SK-MEL-5 (cell line): ENCODE data around the gene SLX4IP. TPM values are rescaled to one million over a fixed set of nuclear protein-coding genes. Genes with fewer than 3 reads are reported as not detected.

Experiments
- DNase-seq: peaks from one replicate; pipeline ENCODE4 v3.0.0-alpha.2; 2016; ENCODE audit warnings: low read depth, low spot score
- in situ Hi-C: cut with HindIII; loops from 2 replicates; pipeline ENCODE4 v1.10.0; 2016; ENCODE audit warnings: low sequenced_read_pairs, high pct_unique_total_duplicates, low pct_unique_long_range_greater_than_20kb
- total RNA-seq: library from RNA; depleted of rRNA; stranded (reverse); fragments of >200 nt; shearing (Covaris generic); gene quantifications from 2 replicates; pipeline ENCODE4 v1.2.3, GENCODE V29; 2014

SLX4IP gene
- total RNA-seq, 1 experiment from 2014 or later: 6.4 TPM

DNA sequence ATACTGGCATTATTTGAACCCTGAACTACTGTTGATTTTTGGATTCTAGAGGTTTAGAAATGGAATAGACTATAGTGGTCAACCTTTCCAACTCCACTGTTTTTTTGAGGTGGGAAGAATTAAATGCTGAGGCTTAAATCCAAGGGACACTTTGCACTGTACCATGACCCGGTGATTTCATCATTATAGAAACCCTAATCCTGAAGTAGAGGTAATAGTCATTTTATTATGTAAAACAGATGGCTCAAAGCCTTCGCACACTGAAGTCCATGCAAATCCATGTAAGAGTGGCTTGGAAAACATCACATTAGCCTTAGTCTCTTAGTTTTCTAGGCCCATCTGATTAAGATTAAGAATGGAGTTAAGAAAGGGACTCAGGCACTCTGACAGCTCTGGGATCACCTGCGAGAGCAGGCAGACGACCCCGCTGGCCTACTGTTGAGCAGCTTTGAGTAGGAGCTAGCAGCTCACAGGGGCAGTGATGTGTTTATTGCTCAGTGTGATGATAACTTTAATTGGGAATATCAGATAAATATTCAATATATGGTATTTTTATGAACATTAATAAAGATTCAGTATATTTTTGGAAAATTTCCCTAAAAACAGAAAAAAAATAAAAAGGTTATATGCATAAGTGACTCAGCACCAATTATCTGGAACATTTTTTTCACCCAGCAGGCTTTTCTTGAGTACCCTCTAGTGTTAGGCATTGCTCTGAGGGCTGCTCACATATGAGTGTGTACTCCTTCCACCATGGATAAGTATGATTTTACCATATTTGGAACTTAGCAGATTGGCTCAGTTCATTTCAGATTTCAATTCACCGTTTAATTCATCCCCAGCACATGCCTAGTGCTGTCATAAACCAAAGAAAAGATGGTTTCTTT is 13.4 kb downstream of the SLX4IP start:
- no peak for DNase-seq
- in situ Hi-C loops: no loop called here

DNA sequence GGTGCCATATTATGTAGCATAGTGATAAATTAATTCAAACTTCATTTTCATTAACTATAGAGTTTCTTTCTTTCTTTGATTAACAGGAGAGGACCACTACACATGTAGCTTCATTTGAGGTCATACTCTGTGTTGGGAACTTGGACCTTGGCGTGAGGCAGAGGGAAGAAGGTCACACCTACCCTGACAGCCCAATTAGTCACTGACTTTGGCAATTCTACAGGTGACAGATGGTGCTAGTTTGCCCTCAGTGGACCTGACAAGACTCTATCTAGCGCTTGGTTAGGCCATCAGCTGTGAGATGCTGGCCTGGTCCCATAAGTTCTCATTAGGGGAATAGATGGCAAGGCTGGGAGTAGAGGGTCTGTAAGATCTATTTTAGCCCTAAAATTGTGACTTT is 14.2 kb downstream of the SLX4IP start:
- in situ Hi-C loops: no loop called here
- DNase-seq: no peak

DNA sequence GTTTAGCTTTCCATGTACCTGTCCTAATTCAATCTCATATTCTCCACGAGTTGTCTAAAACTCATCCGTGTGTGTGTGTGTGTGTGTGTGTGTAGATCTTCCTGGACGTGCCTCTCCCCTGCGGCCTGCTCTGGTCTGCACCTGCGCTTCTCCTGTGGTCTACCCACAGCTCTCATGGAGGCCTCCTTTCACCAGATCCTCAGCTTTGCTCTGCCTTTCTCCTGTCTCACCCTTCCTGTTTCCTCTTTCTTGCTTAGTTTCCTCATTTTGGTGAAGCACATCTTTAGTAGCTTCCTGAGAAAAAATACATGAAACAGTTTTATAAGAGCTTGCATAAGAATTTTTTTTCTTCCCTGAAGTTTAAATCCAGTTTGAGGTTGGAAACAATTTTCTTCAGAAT is 18.1 kb downstream of the SLX4IP start:
- no peak for DNase-seq
- in situ Hi-C loops: no loop called here

DNA sequence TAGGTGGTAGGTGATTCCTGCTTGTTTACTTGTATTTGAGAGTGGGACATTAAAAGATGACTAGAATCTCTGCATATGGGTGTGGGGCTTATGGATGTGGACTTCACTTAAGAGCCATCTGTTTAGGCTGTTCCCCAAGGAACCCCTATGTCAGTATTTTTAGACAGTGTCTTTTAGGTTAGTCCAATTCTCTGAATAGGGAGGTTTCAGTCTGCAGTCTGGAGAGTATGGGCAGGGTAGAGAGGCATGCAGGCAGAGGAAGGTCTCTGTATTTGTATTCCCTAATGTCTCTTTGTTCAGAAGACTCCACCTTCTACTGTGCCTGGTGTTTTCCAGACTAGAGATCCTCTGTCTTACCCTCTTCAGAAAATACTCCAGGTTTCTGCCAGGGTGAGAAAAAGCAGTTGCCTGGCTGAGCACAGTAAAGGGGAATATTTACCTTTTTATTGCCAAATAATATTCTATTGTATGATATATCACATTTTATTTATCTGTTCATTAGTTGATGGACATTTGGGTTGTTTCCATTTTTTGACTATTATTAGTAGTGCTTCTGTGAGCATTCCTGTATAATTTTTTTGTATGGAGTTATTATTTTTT is 19.1 kb downstream of the SLX4IP start:
- peak; percentile 49 for DNase-seq
- in situ Hi-C loops: no loop called here

DNA sequence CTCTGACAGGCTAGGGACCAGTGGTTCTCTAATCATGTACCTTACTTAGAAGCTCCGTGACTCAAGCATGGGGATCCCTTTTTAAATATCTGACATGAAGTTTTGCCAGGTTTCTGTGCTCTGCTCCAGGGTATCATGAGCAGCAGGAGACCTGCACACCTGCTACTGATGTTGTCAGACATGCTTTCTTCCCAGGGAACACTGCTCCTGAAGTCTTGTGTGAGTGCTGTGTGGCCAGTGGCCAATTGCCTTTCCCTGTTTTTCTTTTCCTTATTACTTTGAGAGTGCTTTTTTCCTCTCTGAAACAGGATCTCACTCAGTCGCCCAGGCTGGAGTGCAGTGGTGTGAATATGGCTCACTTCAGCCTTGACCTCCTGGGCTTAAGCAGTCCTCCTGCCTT is 26.4 kb downstream of the SLX4IP start:
- in situ Hi-C loops: no loop called here

DNA sequence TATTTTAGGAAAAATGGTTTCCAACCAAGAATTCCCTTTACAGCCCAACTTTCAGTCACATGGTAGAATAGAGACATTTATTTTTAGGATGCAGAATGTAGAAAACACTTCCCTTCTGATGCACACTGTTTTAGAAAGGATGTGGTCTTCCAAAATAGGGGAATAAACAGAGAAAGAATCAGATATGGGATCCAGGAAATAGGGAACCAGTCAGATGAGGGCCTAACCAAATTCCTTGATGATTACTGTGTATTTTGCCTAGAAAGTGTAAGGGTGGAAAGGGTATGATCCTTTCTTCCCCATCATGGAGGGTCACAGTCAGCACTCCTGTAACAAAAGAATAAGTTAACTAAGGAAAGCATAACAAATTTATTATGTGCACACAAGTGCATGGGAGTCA is 27.4 kb downstream of the SLX4IP start:
- DNase-seq: peak; percentile 34
- in situ Hi-C loops: no loop called here

More for the DNA sequence above, 26.4 kb downstream of the SLX4IP start:
- no peak for DNase-seq

DNA sequence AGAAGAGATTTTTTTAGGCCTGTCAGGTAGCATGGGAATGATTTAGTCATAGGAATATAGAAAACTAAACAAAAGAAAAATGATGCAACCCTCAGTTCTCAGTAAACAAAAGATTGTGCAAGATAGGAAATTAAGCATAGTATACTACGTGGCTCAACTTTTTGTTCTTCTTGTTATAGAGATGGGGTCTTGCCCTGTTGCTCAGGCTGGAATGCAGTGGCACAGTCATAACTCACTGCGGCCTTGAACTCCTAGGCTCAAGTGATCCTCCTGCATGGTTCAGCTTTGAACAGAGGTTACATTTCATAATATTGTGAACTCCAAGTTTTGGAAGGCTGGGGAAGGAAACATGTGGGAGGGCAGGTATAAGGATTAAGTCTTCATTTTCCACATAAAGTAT is 28.5 kb downstream of the SLX4IP start:
- DNase-seq: no peak
- in situ Hi-C loops: no loop called here

DNA sequence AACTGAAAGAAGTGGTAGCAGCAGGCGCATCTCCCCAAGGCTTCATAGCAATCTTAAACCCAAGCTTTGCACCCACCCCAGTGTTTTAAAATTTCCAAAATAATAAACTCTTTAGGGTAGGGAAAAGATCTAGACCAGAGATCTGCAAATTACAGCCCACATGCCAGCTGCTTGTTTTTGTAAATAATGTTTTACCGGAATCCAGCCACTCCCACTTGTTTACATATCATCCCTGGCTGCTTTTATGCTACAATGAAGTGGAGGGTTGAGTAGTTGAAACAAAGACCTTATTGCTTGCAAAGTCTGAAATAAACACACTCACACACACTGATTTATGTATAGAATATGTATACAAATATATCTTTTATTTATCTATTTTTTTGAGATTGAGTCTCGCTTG is 30.0 kb downstream of the SLX4IP start:
- no peak for DNase-seq
- in situ Hi-C loops: no loop called here

DNA sequence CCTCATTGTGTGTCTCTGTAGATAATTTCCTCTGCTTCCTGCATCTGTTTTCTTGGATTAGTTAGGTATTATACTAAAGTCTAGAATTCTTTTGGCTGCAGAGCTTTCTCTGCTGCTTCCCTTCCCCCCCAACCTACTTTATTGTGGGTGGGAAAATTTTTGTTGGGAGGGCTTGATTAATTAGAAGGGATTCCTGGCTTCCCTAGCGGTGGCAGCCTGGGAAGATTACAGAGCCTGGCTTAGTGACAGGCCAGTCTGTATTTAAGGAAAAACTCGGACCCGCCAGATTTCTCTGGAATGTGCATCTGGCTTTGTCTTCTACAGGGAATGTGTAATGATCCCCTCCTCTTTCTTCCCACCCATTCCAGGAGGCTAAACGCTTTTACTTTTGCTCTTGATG is 31.2 kb downstream of the SLX4IP start:
- in situ Hi-C loops: no loop called here
- DNase-seq: peak; percentile 35

DNA sequence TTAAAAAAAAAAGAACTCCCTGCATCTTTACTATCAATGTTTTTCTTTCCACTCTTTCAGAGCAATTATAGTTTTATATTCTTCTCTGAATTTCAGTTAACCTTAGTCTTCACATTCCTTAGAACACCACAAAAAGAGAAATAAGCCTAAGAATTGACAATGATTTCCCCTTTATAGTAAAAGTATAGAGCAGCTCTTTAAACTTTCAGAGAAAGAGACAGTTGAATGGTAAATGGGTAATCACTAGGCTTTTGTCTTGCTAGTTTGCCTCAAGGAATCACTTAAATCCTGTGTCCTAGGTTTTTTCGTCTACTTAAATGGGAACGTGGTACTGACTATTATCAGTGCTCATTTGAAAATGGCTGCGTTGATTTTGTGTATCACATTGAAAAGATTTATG is 31.8 kb downstream of the SLX4IP start:
- DNase-seq: peak; percentile 92
- in situ Hi-C loops: no loop called here

DNA sequence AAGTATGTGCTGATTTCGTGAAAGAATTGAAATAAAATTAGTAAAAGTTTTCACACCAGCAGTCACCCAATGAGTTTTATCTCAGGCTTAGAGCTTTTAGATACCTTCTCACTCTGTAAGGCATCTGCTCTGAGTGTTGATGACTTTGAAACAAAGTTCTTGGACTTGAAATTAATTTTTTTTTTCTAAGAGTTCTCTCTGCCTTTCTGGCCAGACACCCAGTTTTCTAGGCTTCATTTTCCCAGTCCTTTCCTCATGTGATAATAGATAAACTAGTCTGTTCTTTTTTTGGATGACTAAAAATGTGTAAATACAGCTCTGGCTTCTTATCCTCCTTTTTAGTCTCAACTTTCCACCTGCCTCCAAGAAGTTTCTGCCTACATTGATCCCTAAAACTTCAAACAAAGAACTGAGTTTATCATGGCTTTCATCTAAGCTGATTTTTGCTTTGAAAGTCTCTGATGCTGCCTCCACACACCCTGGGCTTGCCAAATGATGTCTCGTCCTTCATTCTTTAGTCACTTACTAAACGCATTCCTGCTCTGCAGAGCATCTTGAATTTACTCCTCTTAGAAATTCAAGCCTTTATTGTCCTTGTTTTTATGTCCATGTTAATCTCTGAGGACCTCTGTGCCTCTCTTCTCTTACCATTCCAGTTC is 32.7 kb downstream of the SLX4IP start:
- in situ Hi-C loops: no loop called here

DNA sequence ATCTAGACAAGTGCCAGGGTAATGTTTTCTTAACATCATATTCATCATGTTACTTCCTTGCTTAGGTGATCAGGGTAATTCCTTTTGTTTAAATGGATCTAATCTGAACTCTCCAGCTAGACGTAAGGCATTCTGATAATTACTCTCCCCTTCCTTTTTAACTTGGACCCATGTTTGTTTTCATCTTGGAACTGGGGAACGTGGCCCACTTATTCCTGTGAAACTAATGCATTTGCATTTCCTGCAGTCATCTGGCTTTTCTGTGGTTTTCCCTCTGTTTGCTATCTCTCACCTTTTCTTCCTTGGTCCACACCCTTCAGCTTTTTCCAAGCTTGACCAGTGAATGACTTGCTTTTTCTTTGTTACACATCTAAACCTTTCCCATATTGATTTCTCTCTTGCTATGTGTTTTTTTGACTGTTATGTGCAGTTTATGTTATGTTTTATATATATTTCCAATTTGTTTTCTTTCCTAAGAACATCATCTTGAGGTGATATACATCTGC is 33.3 kb downstream of the SLX4IP start:
- in situ Hi-C loops: no loop called here
- DNase-seq: no peak

More for the DNA sequence above, 32.7 kb downstream of the SLX4IP start:
- DNase-seq: no peak

DNA sequence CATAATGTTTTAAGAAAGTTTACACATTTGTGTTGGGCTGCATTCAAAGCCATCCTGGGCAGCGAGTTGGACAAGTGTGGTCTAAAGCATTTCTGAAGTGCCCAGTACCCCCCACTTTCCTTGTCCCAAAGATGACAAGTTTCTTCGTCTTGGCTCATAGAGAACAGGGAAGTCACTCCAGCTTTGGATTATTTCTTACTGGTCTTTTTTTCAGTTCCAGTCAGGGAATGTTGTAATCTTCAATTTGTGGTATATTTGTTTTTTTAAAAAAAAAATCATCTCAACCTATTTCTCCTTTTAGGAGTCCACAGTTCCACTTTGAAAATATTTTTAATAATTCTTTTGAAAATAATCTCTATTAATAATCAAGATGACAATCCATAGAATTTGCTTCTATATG is 34.0 kb downstream of the SLX4IP start:
- in situ Hi-C loops: no loop called here
- DNase-seq: no peak

DNA sequence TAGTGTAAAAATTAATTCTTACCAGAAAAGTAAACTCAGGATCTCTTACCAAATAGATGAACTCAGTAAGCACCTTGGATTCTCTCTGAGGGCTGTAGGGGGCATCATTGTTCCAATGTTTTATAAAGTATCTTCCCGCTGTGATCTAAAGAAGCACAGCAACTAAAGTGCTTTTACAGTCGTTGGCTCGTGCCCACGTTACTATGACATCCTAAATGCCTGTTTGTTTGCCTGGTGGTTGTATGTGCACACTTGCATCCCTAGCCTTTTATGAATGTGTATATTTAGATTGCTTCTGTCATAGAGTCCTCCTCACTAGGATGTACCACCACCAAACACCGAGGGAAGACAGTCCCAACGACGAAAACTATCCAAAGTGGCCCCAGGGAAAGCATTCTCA is 34.5 kb downstream of the SLX4IP start:
- DNase-seq: peak; percentile 92
- in situ Hi-C loops: no loop called here

DNA sequence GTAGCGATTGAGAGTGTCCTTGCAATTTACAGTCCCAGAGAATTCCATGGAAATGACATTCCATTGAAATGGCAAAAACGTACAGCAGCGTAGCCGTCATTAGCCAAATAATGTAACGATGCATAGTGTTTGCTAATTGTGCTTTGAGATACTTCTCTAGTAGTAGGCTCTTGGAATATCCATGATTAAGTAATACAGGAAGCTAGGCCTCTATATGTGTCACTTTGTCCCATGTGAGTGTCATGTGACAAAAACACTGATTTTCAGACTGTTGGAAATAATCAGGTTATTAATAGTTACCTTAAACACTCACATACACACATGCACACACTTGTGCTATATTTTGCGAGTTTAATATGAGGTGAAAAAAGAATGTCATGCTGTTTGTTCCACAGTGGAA is 35.2 kb downstream of the SLX4IP start:
- no peak for DNase-seq
- in situ Hi-C loops: no loop called here

DNA sequence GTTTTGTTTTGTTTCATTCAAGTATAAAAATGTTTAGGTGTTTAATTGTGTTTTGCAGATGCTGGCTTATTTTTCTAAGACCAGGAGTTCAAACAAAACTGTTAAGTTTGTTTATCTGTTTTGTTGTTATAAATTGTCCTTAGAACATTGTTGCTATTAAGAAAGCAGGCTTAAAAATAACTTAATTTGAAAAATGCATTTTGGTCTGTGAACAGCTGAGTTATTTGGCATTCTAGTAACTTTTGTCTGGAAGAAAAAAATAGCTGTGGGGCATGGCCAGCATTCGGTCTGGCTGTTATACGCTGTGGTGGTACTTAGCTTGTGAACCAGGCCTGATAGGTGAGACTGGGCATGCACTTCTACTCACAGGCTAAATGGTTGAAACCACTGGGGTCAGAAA is 37.8 kb downstream of the SLX4IP start:
- in situ Hi-C loops: no loop called here
- DNase-seq: no peak

DNA sequence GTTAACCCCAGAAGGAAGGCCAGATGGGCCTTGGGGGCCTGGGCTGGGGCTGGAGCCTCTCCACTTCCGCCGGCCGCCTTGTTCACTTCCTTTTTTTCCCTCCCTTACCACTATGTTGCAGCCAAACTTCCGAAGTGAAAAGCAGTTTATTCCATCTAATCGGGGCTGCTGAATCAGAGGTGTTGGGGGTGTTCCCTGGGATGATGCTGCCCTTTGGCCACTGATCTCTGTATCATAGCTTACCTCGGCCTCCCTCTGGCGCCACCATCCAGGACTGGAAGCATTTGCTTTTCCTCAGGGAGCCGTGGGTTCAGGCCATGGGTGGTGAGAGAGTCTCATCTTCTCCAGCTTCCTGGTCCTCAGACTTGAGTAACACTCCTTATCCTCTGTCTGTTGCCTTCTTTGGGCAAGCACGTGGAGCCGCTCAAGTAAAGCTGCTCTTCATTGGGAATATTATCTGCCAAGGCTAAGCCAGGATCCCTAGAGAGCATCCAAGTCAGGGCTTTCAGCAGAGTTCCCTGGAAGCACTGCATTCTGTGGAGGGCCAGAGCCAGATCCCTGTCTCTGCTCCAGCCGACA is 39.6 kb downstream of the SLX4IP start:
- no peak for DNase-seq
- in situ Hi-C loops: no loop called here

DNA sequence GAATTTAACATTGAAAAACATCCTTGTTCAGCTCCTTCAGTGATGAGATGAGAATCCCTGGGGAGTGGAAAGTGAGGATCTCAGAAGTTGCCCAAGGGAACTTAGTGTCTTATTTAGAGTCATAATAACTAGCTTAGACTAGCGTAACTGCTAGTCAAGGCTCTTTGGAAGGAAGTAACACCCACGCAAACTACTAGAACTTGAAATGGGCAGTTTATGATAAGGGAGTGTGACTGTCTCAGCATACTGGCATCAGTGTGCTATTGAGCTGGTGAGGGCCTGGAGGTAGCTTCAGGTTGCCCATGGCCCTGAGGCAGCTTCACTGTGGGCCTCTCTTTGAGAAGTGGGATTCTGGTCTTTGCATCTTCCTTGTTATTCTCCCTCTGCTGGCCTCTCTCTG is 40.1 kb downstream of the SLX4IP start:
- DNase-seq: peak; percentile 54
- in situ Hi-C loops: no loop called here
